Bone marrow (tissue), 2 donors: ENCODE data around the gene NFU1.
"Not testable (repeated sequence)": the region's sequence is repeated elsewhere in the genome, so short reads cannot be mapped to it uniquely, and the experiment has no call there.

Experiments used
- DNase-seq, 2 donors: peaks; one replicate each; lab custom pipeline; 2025; lab: John Stamatoyannopoulos, UW

The NFU1 gene

GRCh38 chr2:69450735-69451416 lies 13.6 kb upstream of the NFU1 start:
- DNase-seq: no peak

- DNase-seq: no peak
These were observed 12.7 kb upstream of the NFU1 start for GRCh38 chr2:69449906-69450305.

- DNase-seq: not testable (repeated sequence)
These were observed 6.4 kb upstream of the NFU1 start for GRCh38 chr2:69443673-69444072.

- DNase-seq: not testable (repeated sequence)
These were observed 2.3 kb upstream of the NFU1 start for GRCh38 chr2:69439499-69439898.

GRCh38 chr2:69438580-69438979 lies 1.3 kb upstream of the NFU1 start:
- DNase-seq: no peak

GRCh38 chr2:69437751-69438154 lies 518 bp upstream of the NFU1 start:
- no peak for DNase-seq

GRCh38 chr2:69436596-69436937 lies 668 bp downstream of the NFU1 start:
- no peak for DNase-seq

GRCh38 chr2:69434753-69435152 lies 2.5 kb downstream of the NFU1 start:
- no peak for DNase-seq

GRCh38 chr2:69429491-69430183 lies 7.6 kb downstream of the NFU1 start:
- no peak for DNase-seq

GRCh38 chr2:69428981-69429380 lies 8.3 kb downstream of the NFU1 start:
- DNase-seq: no peak

- DNase-seq: no peak
These were observed 12.8 kb downstream of the NFU1 start for GRCh38 chr2:69424419-69424818.

- no peak for DNase-seq
These were observed 15.0 kb downstream of the NFU1 start for GRCh38 chr2:69422198-69422597.

GRCh38 chr2:69419111-69419510 lies 18.1 kb downstream of the NFU1 start:
- DNase-seq: not testable (repeated sequence)

GRCh38 chr2:69416147-69416546 lies 21.1 kb downstream of the NFU1 start:
- no peak for DNase-seq

GRCh38 chr2:69411120-69411519 lies 26.1 kb downstream of the NFU1 start:
- DNase-seq: no peak

GRCh38 chr2:69405306-69405705 lies 31.9 kb downstream of the NFU1 start:
- DNase-seq: no peak

GRCh38 chr2:69400121-69400520 lies 37.1 kb downstream of the NFU1 start:
- DNase-seq: no peak

GRCh38 chr2:69397234-69397633 lies 40.0 kb downstream of the NFU1 start:
- no peak for DNase-seq

- no peak for DNase-seq
These were observed 41.4 kb downstream of the NFU1 start for GRCh38 chr2:69395866-69396265.

- no peak for DNase-seq
These were observed 43.3 kb downstream of the NFU1 start for GRCh38 chr2:69393963-69394362.

GRCh38 chr2:69390471-69390870 lies 46.8 kb downstream of the NFU1 start:
- peak in 1 of 2 donors; percentile 55 for DNase-seq

GRCh38 chr2:69390001-69390400 lies 47.2 kb downstream of the NFU1 start:
- DNase-seq: no peak

- DNase-seq: no peak
These were observed 48.0 kb downstream of the NFU1 start for GRCh38 chr2:69389271-69389670.
